CD14-positive monocyte (primary cell): ENCODE data around the gene RAB11FIP5. TPM values are rescaled to one million over a fixed set of nuclear protein-coding genes. Genes with fewer than 3 reads are reported as not detected.
A peak's percentile ranks its signal among the peaks of the same experiment; 100 is the strongest.

Experiments
- DNase-seq, 3 donors: peaks; one replicate each; pipeline ENCODE4 v3.0.0-alpha.2; 2011 to 2022
- H2AFZ ChIP-seq: 2 replicates; pipeline ENCODE4 v1.6.0; 2012; ENCODE audit warnings: mild to moderate bottlenecking, low read depth, low read length, inconsistent platforms; ENCODE audit not compliant: insufficient read depth, poor library complexity, severe bottlenecking
- H3K27ac ChIP-seq, 2 donors: 1 replicate in 1 of 2; 2 replicates in 1 of 2; pipeline ENCODE4 v1.5.1; 2012 to 2013; ENCODE audit warnings: low read length in 2 of 2, control low read depth in 1 of 2, inconsistent platforms in 1 of 2, low read depth in 1 of 2, mild to moderate bottlenecking in 1 of 2
- H3K27me3 ChIP-seq, 2 donors: one replicate each; pipeline versions ENCODE4 v1.6.0 to v1.6.1; 2011 to 2013; ENCODE audit warnings: low read length in 2 of 2; ENCODE audit not compliant: control insufficient read depth in 2 of 2, insufficient read depth in 2 of 2
- H3K36me3 ChIP-seq, 2 donors: replicated peaks in 1 of 2; 1 replicate in 1 of 2; 2 replicates in 1 of 2; pipeline versions ENCODE4 v1.5.1 to v1.6.1; 2012 to 2013; ENCODE audit warnings: low read length in 2 of 2, control low read depth in 1 of 2, inconsistent platforms in 1 of 2, mild to moderate bottlenecking in 1 of 2; ENCODE audit not compliant: insufficient read depth in 2 of 2, control insufficient read depth in 1 of 2
- H3K4me1 ChIP-seq, 2 donors: 1 replicate in 1 of 2; 2 replicates in 1 of 2; pipeline versions ENCODE4 v1.5.1 to v1.6.1; 2012 to 2013; ENCODE audit warnings: low read length in 2 of 2, control low read depth in 1 of 2, inconsistent platforms in 1 of 2, mild to moderate bottlenecking in 1 of 2, moderate library complexity in 1 of 2; ENCODE audit not compliant: insufficient read depth in 2 of 2, control insufficient read depth in 1 of 2
- H3K4me2 ChIP-seq: replicated peaks from 2 replicates; pipeline ENCODE3; 2012; ENCODE audit warnings: low read length, moderate library complexity, mild to moderate bottlenecking; ENCODE audit not compliant: poor library complexity, severe bottlenecking; ENCODE audit errors: extremely low read depth
- H3K4me3 ChIP-seq, 3 experiments: fragments of 200-600 bp in 1 of 3; sonication (generic) in 1 of 3; replicated peaks in 1 of 3; 1 replicate in 2 of 3; 2 replicates in 1 of 3; pipeline ENCODE4 v1.5.1; 2011 to 2013; ENCODE audit warnings: low read length in 3 of 3, mild to moderate bottlenecking in 3 of 3, control low read depth in 2 of 3, low read depth in 2 of 3, inconsistent platforms in 1 of 3, moderate library complexity in 1 of 3
- H3K79me2 ChIP-seq: 2 replicates; pipeline ENCODE4 v1.6.0; 2012; ENCODE audit warnings: mild to moderate bottlenecking, control low read depth, inconsistent platforms, low read length, moderate library complexity; ENCODE audit not compliant: insufficient read depth
- H3K9ac ChIP-seq: 2 replicates; pipeline ENCODE4 v1.6.0; 2017; ENCODE audit warnings: low read length, mild to moderate bottlenecking; ENCODE audit not compliant: insufficient read depth, poor library complexity, severe bottlenecking
- H3K9me3 ChIP-seq, 2 donors: replicated peaks in 1 of 2; 1 replicate in 1 of 2; 2 replicates in 1 of 2; pipeline versions ENCODE4 v1.5.1 to v1.6.1; 2012 to 2013; ENCODE audit warnings: low read length in 2 of 2, control low read depth in 1 of 2; ENCODE audit not compliant: control insufficient read depth in 1 of 2, insufficient read depth in 1 of 2
- H4K20me1 ChIP-seq: 2 replicates; pipeline ENCODE4 v1.6.0; 2012; ENCODE audit warnings: mild to moderate bottlenecking, low read length, control low read depth, moderate library complexity; ENCODE audit not compliant: insufficient read depth
- H3K27ac Mint-ChIP-seq, 7 donors: one replicate each; pipeline ENCODE4 v1.8.0; 2020; ENCODE audit warnings: mild to moderate bottlenecking in 7 of 7, mixed read lengths in 7 of 7, moderate library complexity in 6 of 7, inconsistent platforms in 2 of 7
- H3K27me3 Mint-ChIP-seq, 3 donors: one replicate each; pipeline ENCODE4 v1.8.0; 2021 to 2022; ENCODE audit warnings: low read depth in 3 of 3, mild to moderate bottlenecking in 3 of 3, mixed read lengths in 3 of 3, moderate library complexity in 3 of 3, inconsistent platforms in 1 of 3
- H3K36me3 Mint-ChIP-seq, 2 donors: one replicate each; pipeline ENCODE4 v1.8.0; 2020; ENCODE audit warnings: mixed read lengths in 2 of 2, inconsistent platforms in 1 of 2, mild to moderate bottlenecking in 1 of 2
- H3K4me1 Mint-ChIP-seq: one replicate; pipeline ENCODE4 v1.8.0; 2020; ENCODE audit warnings: mild to moderate bottlenecking, mixed read lengths
- H3K4me3 Mint-ChIP-seq, 2 donors: one replicate each; pipeline ENCODE4 v1.8.0; 2020; ENCODE audit warnings: mild to moderate bottlenecking in 2 of 2, mixed read lengths in 2 of 2, moderate library complexity in 1 of 2
- H3K9me3 Mint-ChIP-seq, 7 donors: one replicate each; pipeline ENCODE4 v1.8.0; 2020 to 2022; ENCODE audit warnings: mixed read lengths in 7 of 7, mild to moderate bottlenecking in 6 of 7, moderate library complexity in 6 of 7, inconsistent platforms in 2 of 7
- WGBS: methylation state at CpG from one replicate; pipeline ENCODE4 v1.1.5; 2013; ENCODE audit warnings: missing lambda C conversion rate; ENCODE audit not compliant: insufficient coverage; 5-methylcytosine and 5-hydroxymethylcytosine counted together
- intact Hi-C, 2 donors: fragments of 100-400 bp; cut with micrococcal nuclease; formaldehyde crosslinking; loops; one replicate each; pipeline versions ENCODE4 v1.15.0 to v1.15.1; 2023
- polyA plus RNA-seq, 3 donors: library from polyadenylated mRNA; depleted of rRNA in 1 of 3; unstranded in 2 of 3; stranded (reverse) in 1 of 3; fragments of 300-500 nt in 2 of 3; fragments of >200 nt in 1 of 3; fragmentation: Illumina TruSeq in 2 of 3; gene quantifications; 1 replicate in 2 of 3; 2 replicates in 1 of 3; pipeline ENCODE4 v1.2.3, GENCODE V29; 2012 to 2021
- TF ChIP-seq, protein P1 (sequence below): fragments of 200-600 bp; IDR thresholded peaks from one replicate; pipeline ENCODE4 v1.8.0; 2022; ENCODE audit warnings: antibody characterized with exemption, mild to moderate bottlenecking

Gene RAB11FIP5
- polyA plus RNA-seq, 3 donors, result 0.57 to 0.93 (median 0.61) TPM

GRCh38 chr2:73072129-73072395, 40.7 kb downstream of the RAB11FIP5 start:
- H3K36me3 ChIP-seq, result peaks cover 0 to 11% of the 10 kb centered on the region in 2 donors
- Mint-ChIP-seq H3K27ac (peak overlapping the region in 5 of 7 donors; percentile 69 to 95 (median 92)), H3K36me3 (peaks cover 8 to 15% of the 10 kb centered on the region in 2 donors), H3K4me3 (peak overlapping the region; percentile 90 to 99), H3K9me3 (peaks cover 0 to 2% (median 0%) of the 10 kb centered on the region in 7 donors), H3K4me1 (peaks cover 39% of the 10 kb centered on the region), H3K27me3 (peaks cover 0 to 9% (median 6%) of the 10 kb centered on the region in 3 donors)
- WGBS, result 8% methylated on average over 10 of the region's 11 CpGs
- peak overlapping the region in 1 of 2 donors; percentile 93 for H3K27ac ChIP-seq
- H3K79me2 ChIP-seq, result peaks cover 41% of the 10 kb centered on the region
- H3K27me3 ChIP-seq, result no peaks in the 10 kb centered on the region
- H3K9me3 ChIP-seq, result no peaks in the 10 kb centered on the region
- peak overlapping the region; percentile 100 for H3K4me2 ChIP-seq
- TF ChIP-seq, protein P1, sequence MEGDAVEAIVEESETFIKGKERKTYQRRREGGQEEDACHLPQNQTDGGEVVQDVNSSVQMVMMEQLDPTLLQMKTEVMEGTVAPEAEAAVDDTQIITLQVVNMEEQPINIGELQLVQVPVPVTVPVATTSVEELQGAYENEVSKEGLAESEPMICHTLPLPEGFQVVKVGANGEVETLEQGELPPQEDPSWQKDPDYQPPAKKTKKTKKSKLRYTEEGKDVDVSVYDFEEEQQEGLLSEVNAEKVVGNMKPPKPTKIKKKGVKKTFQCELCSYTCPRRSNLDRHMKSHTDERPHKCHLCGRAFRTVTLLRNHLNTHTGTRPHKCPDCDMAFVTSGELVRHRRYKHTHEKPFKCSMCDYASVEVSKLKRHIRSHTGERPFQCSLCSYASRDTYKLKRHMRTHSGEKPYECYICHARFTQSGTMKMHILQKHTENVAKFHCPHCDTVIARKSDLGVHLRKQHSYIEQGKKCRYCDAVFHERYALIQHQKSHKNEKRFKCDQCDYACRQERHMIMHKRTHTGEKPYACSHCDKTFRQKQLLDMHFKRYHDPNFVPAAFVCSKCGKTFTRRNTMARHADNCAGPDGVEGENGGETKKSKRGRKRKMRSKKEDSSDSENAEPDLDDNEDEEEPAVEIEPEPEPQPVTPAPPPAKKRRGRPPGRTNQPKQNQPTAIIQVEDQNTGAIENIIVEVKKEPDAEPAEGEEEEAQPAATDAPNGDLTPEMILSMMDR, result no peak
- H4K20me1 ChIP-seq, result peaks cover 30% of the 10 kb centered on the region
- peak overlapping the region; percentile 75 to 92 (median 84) for H3K4me3 ChIP-seq
- peak overlapping the region; percentile 98 for H3K9ac ChIP-seq
- intact Hi-C loops, result loop anchor here in 1 of 2 donors (5.0 kb wide), 1 partner anchor 160 kb away; the partner anchor contains the start of genes CCT7 and PRADC1
- DNase-seq, result no peak
- H2AFZ ChIP-seq, result peak overlapping the region; percentile 99
- H3K4me1 ChIP-seq, result peaks cover 28 to 34% of the 10 kb centered on the region in 2 donors

- peak within 1 kb of the TSS; percentile 92 to 96 (median 94) for H3K27ac Mint-ChIP-seq
- peak within 1 kb of the TSS; percentile 90 to 99 for H3K4me3 Mint-ChIP-seq
- Histone ChIP-seq H4K20me1 (peaks cover 35% of the 10 kb centered on the region), H3K27me3 (no peaks in the 10 kb centered on the region), H3K9me3 (no peaks in the 10 kb centered on the region), H3K79me2 (peaks cover 46% of the 10 kb centered on the region), H3K4me2 (peak within 1 kb of the TSS; percentile 100), H3K4me1 (peaks cover 28 to 34% of the 10 kb centered on the region in 2 donors), H2AFZ (peak within 1 kb of the TSS; percentile 99), H3K4me3 (peak within 1 kb of the TSS; percentile 75 to 92 (median 84)), H3K36me3 (peaks cover 0 to 16% of the 10 kb centered on the region in 2 donors), H3K9ac (peak within 1 kb of the TSS; percentile 98), H3K27ac (peak within 1 kb of the TSS; percentile 82 to 93)
- intact Hi-C loops, result loop anchor here (1.0 to 5.0 kb wide), 4 partner anchors 79 to 162 kb away; partner anchors contain the start of genes PRADC1 (in 2 of the 2), CCT7 (in 1 of the 2) and SMYD5 (in 1 of the 2)
- TF ChIP-seq, protein P1, result peak; percentile 18
- H3K36me3 Mint-ChIP-seq, result peaks cover 12 to 19% of the 10 kb centered on the region in 2 donors
- DNase-seq, result peak; percentile 95 to 97 (median 96)
- H3K27me3 Mint-ChIP-seq, result peaks cover 0 to 8% (median 2%) of the 10 kb centered on the region in 3 donors
- under 1% methylated on average over 59 of the region's 67 CpGs for WGBS
- peaks cover 0 to 2% (median 0%) of the 10 kb centered on the region in 7 donors for H3K9me3 Mint-ChIP-seq
- peaks cover 41% of the 10 kb centered on the region for H3K4me1 Mint-ChIP-seq
Observed at GRCh38 chr2:73071360-73072128, 41.2 kb downstream of the RAB11FIP5 start, which contains the start of gene SFXN5. Gene SFXN5 (minus strand): TSS chr2:73071712. CDS start chr2:73071705, 7 bp downstream.
